DOHH2 (cell line): ENCODE measurements around the gene LEKR1.

Experiments
- EZH2phosphoT487 ChIP-seq: fragments of 200-600 bp; sonication (generic); IDR thresholded peaks from 2 replicates; pipeline ENCODE4 v1.6.1; 2017; ENCODE audit warnings: borderline replicate concordance, mild to moderate bottlenecking, antibody characterized with exemption, low read length, moderate library complexity, mixed read lengths
- TF ChIP-seq, protein P1 (sequence below): fragments of 200-600 bp; sonication (generic); IDR thresholded peaks from one replicate; pipeline ENCODE4 v1.5.1; 2014; ENCODE audit warnings: antibody characterized with exemption, mild to moderate bottlenecking, low read depth, low read length; ENCODE audit not compliant: poor library complexity, severe bottlenecking

DNA sequence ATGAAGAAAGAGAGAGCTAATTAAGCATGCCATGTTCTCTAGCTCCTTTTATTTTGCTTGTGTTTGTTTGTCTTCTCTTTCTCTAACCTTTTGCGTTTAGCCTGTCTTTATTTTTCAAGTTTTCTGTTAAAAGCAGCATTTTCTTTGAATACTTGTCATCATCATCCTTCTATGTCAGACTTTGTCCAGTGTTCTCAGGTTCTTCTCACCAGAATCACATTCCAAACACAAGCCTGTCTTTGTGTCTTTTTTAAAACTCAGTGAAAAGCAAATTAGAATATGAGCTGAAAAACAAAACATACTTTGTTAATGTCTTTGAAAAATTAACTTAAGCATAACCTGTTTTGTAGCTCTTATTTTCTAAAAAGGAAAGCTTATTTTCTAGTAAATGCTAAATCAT is 62.4 kb downstream of the LEKR1 start:
- TF ChIP-seq, protein P1, sequence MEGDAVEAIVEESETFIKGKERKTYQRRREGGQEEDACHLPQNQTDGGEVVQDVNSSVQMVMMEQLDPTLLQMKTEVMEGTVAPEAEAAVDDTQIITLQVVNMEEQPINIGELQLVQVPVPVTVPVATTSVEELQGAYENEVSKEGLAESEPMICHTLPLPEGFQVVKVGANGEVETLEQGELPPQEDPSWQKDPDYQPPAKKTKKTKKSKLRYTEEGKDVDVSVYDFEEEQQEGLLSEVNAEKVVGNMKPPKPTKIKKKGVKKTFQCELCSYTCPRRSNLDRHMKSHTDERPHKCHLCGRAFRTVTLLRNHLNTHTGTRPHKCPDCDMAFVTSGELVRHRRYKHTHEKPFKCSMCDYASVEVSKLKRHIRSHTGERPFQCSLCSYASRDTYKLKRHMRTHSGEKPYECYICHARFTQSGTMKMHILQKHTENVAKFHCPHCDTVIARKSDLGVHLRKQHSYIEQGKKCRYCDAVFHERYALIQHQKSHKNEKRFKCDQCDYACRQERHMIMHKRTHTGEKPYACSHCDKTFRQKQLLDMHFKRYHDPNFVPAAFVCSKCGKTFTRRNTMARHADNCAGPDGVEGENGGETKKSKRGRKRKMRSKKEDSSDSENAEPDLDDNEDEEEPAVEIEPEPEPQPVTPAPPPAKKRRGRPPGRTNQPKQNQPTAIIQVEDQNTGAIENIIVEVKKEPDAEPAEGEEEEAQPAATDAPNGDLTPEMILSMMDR: no peak
- no peak for TF ChIP-seq EZH2phosphoT487
